Liver (tissue), 9 donors: Measurements from ENCODE around the gene RAB3GAP1. TPM values are rescaled to one million over a fixed set of nuclear protein-coding genes. Genes with fewer than 3 reads are reported as not detected.

Source experiments
- DNase-seq: peaks from one replicate; pipeline ENCODE4 v3.0.0-alpha.2; 2017; ENCODE audit warnings: low spot score
- H3K27ac ChIP-seq, 2 donors: one replicate each; pipeline ENCODE4 v1.7.0; 2013; ENCODE audit warnings: inconsistent platforms in 2 of 2, low read length in 2 of 2, control low read depth in 1 of 2, low read depth in 1 of 2, mild to moderate bottlenecking in 1 of 2
- H3K27me3 ChIP-seq, 4 donors: one replicate each; pipeline versions ENCODE4 v1.6.1 to v1.7.0; 2013; ENCODE audit warnings: low read length in 3 of 4, inconsistent platforms in 1 of 4, mild to moderate bottlenecking in 1 of 4, moderate library complexity in 1 of 4; ENCODE audit not compliant: control insufficient read depth in 4 of 4, insufficient read depth in 4 of 4
- H3K36me3 ChIP-seq, 4 donors: one replicate each; pipeline versions ENCODE4 v1.6.1 to v1.7.0; 2013; ENCODE audit warnings: low read length in 3 of 4, mild to moderate bottlenecking in 3 of 4, low read depth in 1 of 4, moderate library complexity in 1 of 4; ENCODE audit not compliant: control insufficient read depth in 4 of 4, insufficient read depth in 3 of 4
- H3K4me1 ChIP-seq, 4 donors: one replicate each; pipeline versions ENCODE4 v1.6.1 to v1.7.0; 2013; ENCODE audit warnings: low read length in 3 of 4, mild to moderate bottlenecking in 3 of 4, moderate library complexity in 1 of 4; ENCODE audit not compliant: control insufficient read depth in 4 of 4, insufficient read depth in 4 of 4
- H3K4me3 ChIP-seq, 3 donors: one replicate each; pipeline versions ENCODE4 v1.6.1 to v1.7.0; 2013; ENCODE audit warnings: low read length in 3 of 3, control low read depth in 1 of 3, low read depth in 1 of 3, mild to moderate bottlenecking in 1 of 3
- H3K9ac ChIP-seq, 2 donors: one replicate each; pipeline ENCODE4 v1.7.0; 2013; ENCODE audit warnings: low read length in 2 of 2, mild to moderate bottlenecking in 2 of 2, moderate library complexity in 2 of 2, control low read depth in 1 of 2, low read depth in 1 of 2
- H3K9me3 ChIP-seq, 4 donors: one replicate each; pipeline versions ENCODE4 v1.6.1 to v1.7.0; 2013; ENCODE audit warnings: low read length in 3 of 4; ENCODE audit not compliant: control insufficient read depth in 4 of 4
- ATF3 ChIP-seq: IDR thresholded peaks from 2 replicates; pipeline ENCODE4 v1.6.1; 2016; ENCODE audit warnings: antibody characterized with exemption
- CTCF ChIP-seq: fragments of 150-350 bp; IDR thresholded peaks from 2 replicates; pipeline ENCODE4 v1.5.1; 2017; ENCODE audit warnings: improper control_type of control experiment, low read depth, low read length; ENCODE audit not compliant: missing input control
- EGR1 ChIP-seq, 2 donors: IDR thresholded peaks; 2 replicates each; pipeline ENCODE4 v1.6.1; 2016 to 2018; ENCODE audit warnings: antibody characterized with exemption in 2 of 2, low read depth in 2 of 2
- FOXA1 ChIP-seq: IDR thresholded peaks from 2 replicates; pipeline ENCODE4 v1.6.1; 2016; ENCODE audit warnings: antibody characterized with exemption
- FOXA2 ChIP-seq: IDR thresholded peaks from 2 replicates; pipeline ENCODE4 v1.6.1; 2016; ENCODE audit warnings: antibody characterized with exemption
- GABPA ChIP-seq, 2 donors: IDR thresholded peaks in 1 of 2; conservative IDR thresholded peaks in 1 of 2; 2 replicates each; pipeline ENCODE4 v1.6.1; 2016; ENCODE audit warnings: antibody characterized with exemption in 2 of 2, mild to moderate bottlenecking in 1 of 2, moderate library complexity in 1 of 2
- HNF4A ChIP-seq, 2 donors: conservative IDR thresholded peaks; 2 replicates each; pipeline ENCODE4 v1.6.1; 2016; ENCODE audit warnings: antibody characterized with exemption in 2 of 2, mild to moderate bottlenecking in 2 of 2
- HNF4G ChIP-seq: IDR thresholded peaks from 2 replicates; pipeline ENCODE4 v1.6.1; 2016; ENCODE audit warnings: antibody characterized with exemption
- JUND ChIP-seq, 2 donors: IDR thresholded peaks; 2 replicates each; pipeline ENCODE4 v1.6.1; 2016; ENCODE audit warnings: antibody characterized with exemption in 2 of 2
- MAX ChIP-seq: IDR thresholded peaks from 2 replicates; pipeline ENCODE4 v1.6.1; 2016; ENCODE audit warnings: antibody characterized with exemption
- NR2F2 ChIP-seq: IDR thresholded peaks from 2 replicates; pipeline ENCODE4 v1.6.1; 2016; ENCODE audit warnings: antibody characterized with exemption
- RAD21 ChIP-seq, 2 donors: IDR thresholded peaks; 2 replicates each; pipeline ENCODE4 v1.6.1; 2016; ENCODE audit warnings: antibody characterized with exemption in 2 of 2, mild to moderate bottlenecking in 2 of 2
- REST ChIP-seq: IDR thresholded peaks from 2 replicates; pipeline ENCODE4 v1.6.1; 2016; ENCODE audit warnings: antibody characterized with exemption, mild to moderate bottlenecking
- RXRA ChIP-seq, 2 donors: IDR thresholded peaks; 2 replicates each; pipeline ENCODE4 v1.6.1; 2017 to 2018; ENCODE audit warnings: antibody characterized with exemption in 2 of 2, mild to moderate bottlenecking in 1 of 2
- SP1 ChIP-seq: IDR thresholded peaks from 2 replicates; pipeline ENCODE4 v1.6.1; 2018; ENCODE audit warnings: antibody characterized with exemption, mild to moderate bottlenecking
- TAF1 ChIP-seq: conservative IDR thresholded peaks from 2 replicates; pipeline ENCODE4 v1.6.1; 2016; ENCODE audit warnings: antibody characterized with exemption, mild to moderate bottlenecking
- YY1 ChIP-seq: IDR thresholded peaks from 2 replicates; pipeline ENCODE4 v1.6.1; 2016; ENCODE audit warnings: antibody characterized with exemption, mild to moderate bottlenecking
- ZBTB33 ChIP-seq: IDR thresholded peaks from 2 replicates; pipeline ENCODE4 v1.6.1; 2016; ENCODE audit warnings: antibody characterized with exemption
- polyA plus RNA-seq, 2 donors: library from polyadenylated mRNA; stranded (reverse) in 1 of 2; unstranded in 1 of 2; fragments of 200-250 nt in 1 of 2; fragments of >200 nt in 1 of 2; fragmentation: Nextera tagmentation in 1 of 2; extraction: Ambion mirVana in 1 of 2; gene quantifications; one replicate each; pipeline versions ENCODE4 v1.2.1 to v1.2.3, GENCODE V29; 2013 to 2015
- total RNA-seq, 2 donors: library from RNA; depleted of rRNA; stranded (reverse); fragments of >200 nt; gene quantifications; one replicate each; pipeline ENCODE4 v1.2.3, GENCODE V29; 2014
- donor health status: healthy.
- donor health status: healthy.
- donor health status: healthy.
- donor health status: healthy.
- donor health status: healthy.

The RAB3GAP1 gene
- total and polyA plus RNA-seq, 4 donors: 8.8 to 30.0 (median 15.1) TPM

- TF ChIP-seq CTCF (no peak), SP1 (no peak), HNF4A (conservative IDR thresholded peaks at IDR 0.05) (no peak)
These were observed 3.2 kb downstream of the RAB3GAP1 start (continued) for GRCh38 chr2:135055182-135055786.

- Histone ChIP-seq H3K27ac (no peak overlapping the region), H3K36me3 (peaks cover 0 to 10% (median 5%) of the 10 kb centered on the region in 4 donors), H3K4me1 (peaks cover 2 to 14% (median 11%) of the 10 kb centered on the region in 4 donors), H3K9me3 (no peaks in the 10 kb centered on the region), H3K9ac (no peak overlapping the region), H3K27me3 (no peaks in the 10 kb centered on the region), H3K4me3 (no peak overlapping the region)
- no peak for TF ChIP-seq FOXA1
- TF ChIP-seq NR2F2: no peak
- no peak for TF ChIP-seq ZBTB33
- TF ChIP-seq HNF4G: no peak
- TF ChIP-seq REST: no peak
- TF ChIP-seq JUND (IDR thresholded peaks at IDR 0.05): no peak
- no peak for TF ChIP-seq GABPA (IDR thresholded peaks at IDR 0.05 in 1 of 2, conservative IDR thresholded peaks at IDR 0.05 in 1 of 2)
- no peak for TF ChIP-seq RAD21 (IDR thresholded peaks at IDR 0.05)
- no peak for TF ChIP-seq CTCF
- no peak for TF ChIP-seq FOXA2
- no peak for TF ChIP-seq HNF4A (conservative IDR thresholded peaks at IDR 0.05)
- no peak for TF ChIP-seq ATF3
- TF ChIP-seq SP1: no peak
- no peak for TF ChIP-seq RXRA (IDR thresholded peaks at IDR 0.05)
- TF ChIP-seq TAF1: no peak
- TF ChIP-seq YY1: no peak
- TF ChIP-seq EGR1 (IDR thresholded peaks at IDR 0.05; ENCODE audit: low read depth in 2 of 2): no peak
- no peak for TF ChIP-seq MAX
- DNase-seq: no peak
These were observed 4.7 kb downstream of the RAB3GAP1 start for GRCh38 chr2:135056790-135057189.
